HT-29 (cell line): ENCODE data around the gene MAD2L2. TPM values are rescaled to one million over a fixed set of nuclear protein-coding genes. Genes with fewer than 3 reads are reported as not detected.

ENCODE experiments used
- DNase-seq: peaks from one replicate; pipeline ENCODE4 v3.0.0-alpha.2; 2015; ENCODE audit warnings: low spot score
- total RNA-seq: library from RNA; depleted of rRNA; stranded (reverse); fragments of >200 nt; shearing (Covaris generic); gene quantifications from 2 replicates; pipeline ENCODE4 v1.2.3, GENCODE V29; 2014; rRNA removed

The MAD2L2 gene
- total RNA-seq, 1 experiment from 2014 or later: 74.0 TPM

- no peak for DNase-seq
Observed at GRCh38 chr1:11629184-11630016, 51.5 kb downstream of the MAD2L2 start.

- no peak for DNase-seq
Observed at GRCh38 chr1:11628767-11629166, 52.2 kb downstream of the MAD2L2 start.

- DNase-seq: no peak
Observed at GRCh38 chr1:11626551-11626950, 54.4 kb downstream of the MAD2L2 start.

Other genes starting within 250 kb of the MAD2L2 start
- 0.05 and 0.60 TPM in 2 replicates for gene DISP3, start 202.0 kb downstream of the MAD2L2 start, total RNA-seq
- not detected in 2 replicates for gene FBXO2, start 26.7 kb downstream of the MAD2L2 start, total RNA-seq
- 0.26 and 0.33 TPM in 2 replicates for gene FBXO44, start 26.3 kb downstream of the MAD2L2 start, total RNA-seq
- gene FBXO6, start 16.9 kb downstream of the MAD2L2 start, total RNA-seq: not detected in 2 replicates
- gene DRAXIN, start 10.6 kb upstream of the MAD2L2 start, total RNA-seq: not detected in 2 replicates
- 52.8 and 54.7 TPM in 2 replicates for gene AGTRAP, start 55.0 kb upstream of the MAD2L2 start, total RNA-seq
- gene C1orf167, start 81.0 kb upstream of the MAD2L2 start, total RNA-seq: not detected in 2 replicates
- gene MTHFR, start 124.8 kb upstream of the MAD2L2 start, total RNA-seq: 25.3 and 32.2 TPM in 2 replicates
- 9.7 TPM in 2 replicates for gene CLCN6, start 125.0 kb upstream of the MAD2L2 start, total RNA-seq
- not detected in 2 replicates for gene NPPA, start 166.6 kb upstream of the MAD2L2 start, total RNA-seq
- not detected in 2 replicates for gene NPPB, start 177.8 kb upstream of the MAD2L2 start, total RNA-seq
- gene KIAA2013, start 245.3 kb upstream of the MAD2L2 start, total RNA-seq: 129 and 132 TPM in 2 replicates